MG63 (cell line): Measurements from ENCODE around the gene ZNF365. TPM values are rescaled to one million over a fixed set of nuclear protein-coding genes. Genes with fewer than 3 reads are reported as not detected.
A peak's percentile ranks its signal among the peaks of the same experiment; 100 is the strongest.
"Not testable (repeated sequence)": the region's sequence is repeated elsewhere in the genome, so short reads cannot be mapped to it uniquely, and the experiment has no call there.

Source experiments
- DNase-seq: peaks from one replicate; pipeline ENCODE4 v3.0.0-alpha.2; 2020
- H3K27me3 ChIP-seq: fragments of 250-450 bp; sonication (Bioruptor Pico); 2 replicates; pipeline ENCODE4 v1.5.1; 2020; ENCODE audit warnings: mild to moderate bottlenecking, moderate library complexity
- H3K36me3 ChIP-seq: fragments of 250-450 bp; sonication (Bioruptor Pico); 2 replicates; pipeline ENCODE4 v1.5.1; 2020; ENCODE audit warnings: mild to moderate bottlenecking, moderate library complexity
- H3K4me3 ChIP-seq: fragments of 250-450 bp; sonication (Bioruptor Pico); 2 replicates; pipeline ENCODE4 v1.5.1; 2020; ENCODE audit warnings: mild to moderate bottlenecking, moderate library complexity
- H3K9me3 ChIP-seq: fragments of 250-450 bp; sonication (Bioruptor Pico); 2 replicates; pipeline ENCODE4 v1.5.1; 2020; ENCODE audit warnings: mild to moderate bottlenecking, moderate library complexity
- total RNA-seq: library from RNA; depleted of rRNA; stranded (reverse); fragments of >200 nt; shearing (Covaris generic); gene quantifications from 2 replicates; pipeline ENCODE4 v1.2.3, GENCODE V29; 2014; ENCODE audit warnings: low replicate concordance

The ZNF365 gene
- total RNA-seq, 1 experiment from 2014 or later = 1.5 TPM

GRCh38 chr10:62393237-62393636, 19.1 kb downstream of the ZNF365 start:
- Histone ChIP-seq H3K27me3 (no peaks in the 10 kb centered on the region), H3K36me3 (no peaks in the 10 kb centered on the region)
- no peak for DNase-seq

GRCh38 chr10:62394556-62395018, 20.4 kb downstream of the ZNF365 start:
- H3K4me3 ChIP-seq = no peak overlapping the region
- H3K27me3 ChIP-seq = no peaks in the 10 kb centered on the region
- H3K36me3 ChIP-seq = no peaks in the 10 kb centered on the region
- no peaks in the 10 kb centered on the region for H3K9me3 ChIP-seq
- DNase-seq = no peak

More at GRCh38 chr10:62393237-62393636, 19.1 kb downstream of the ZNF365 start:
- H3K4me3 ChIP-seq = no peak overlapping the region
- no peaks in the 10 kb centered on the region for H3K9me3 ChIP-seq

- no peaks in the 10 kb centered on the region for H3K36me3 ChIP-seq
- H3K4me3 ChIP-seq = no peak overlapping the region
- no peaks in the 10 kb centered on the region for H3K9me3 ChIP-seq
- no peaks in the 10 kb centered on the region for H3K27me3 ChIP-seq
- no peak for DNase-seq
These were observed 21.7 kb downstream of the ZNF365 start for GRCh38 chr10:62395892-62396291.

GRCh38 chr10:62396864-62397263, 22.7 kb downstream of the ZNF365 start:
- Histone ChIP-seq H3K4me3 (no peak overlapping the region), H3K27me3 (no peaks in the 10 kb centered on the region), H3K9me3 (no peaks in the 10 kb centered on the region), H3K36me3 (no peaks in the 10 kb centered on the region)
- no peak for DNase-seq

GRCh38 chr10:62399211-62399610, 25.0 kb downstream of the ZNF365 start:
- no peak for DNase-seq
- Histone ChIP-seq H3K4me3 (no peak overlapping the region), H3K27me3 (no peaks in the 10 kb centered on the region), H3K36me3 (no peaks in the 10 kb centered on the region), H3K9me3 (no peaks in the 10 kb centered on the region)

- Histone ChIP-seq H3K9me3 (peaks cover 2% of the 10 kb centered on the region), H3K27me3 (no peaks in the 10 kb centered on the region), H3K36me3 (no peaks in the 10 kb centered on the region), H3K4me3 (no peak overlapping the region)
- no peak for DNase-seq
These were observed 28.3 kb downstream of the ZNF365 start for GRCh38 chr10:62402508-62402907.

DNA sequence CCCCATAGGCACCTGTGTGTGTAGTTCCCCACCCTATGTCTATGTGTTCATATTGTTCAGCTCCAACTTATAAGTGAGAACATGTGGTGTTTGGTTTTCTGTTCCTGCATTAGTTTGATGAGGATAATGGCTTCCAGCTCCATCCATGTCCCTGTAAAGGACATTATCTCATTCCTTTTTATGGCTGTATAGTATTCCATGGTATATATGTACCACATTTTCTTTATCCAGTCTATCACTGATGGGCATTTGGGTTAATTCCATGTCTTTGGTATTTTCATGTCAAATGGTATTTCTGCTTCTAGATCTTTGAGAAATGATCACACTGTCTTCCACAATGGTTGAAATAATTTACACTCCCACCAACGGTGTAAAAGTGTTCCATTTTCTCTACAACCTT, 36.4 kb downstream of the ZNF365 start:
- peaks cover 17% of the 10 kb centered on the region for H3K9me3 ChIP-seq
- H3K4me3 ChIP-seq, H3K36me3 ChIP-seq, H3K27me3 ChIP-seq, DNase-seq: not testable (repeated sequence)

GRCh38 chr10:62410934-62411333, 36.8 kb downstream of the ZNF365 start:
- not testable (repeated sequence) for DNase-seq, H3K4me3 ChIP-seq, H3K36me3 ChIP-seq, H3K27me3 ChIP-seq
- peaks cover 17% of the 10 kb centered on the region for H3K9me3 ChIP-seq

- Histone ChIP-seq H3K27me3 (no peaks in the 10 kb centered on the region), H3K9me3 (peaks cover 10% of the 10 kb centered on the region), H3K4me3 (no peak overlapping the region), H3K36me3 (no peaks in the 10 kb centered on the region)
- DNase-seq = no peak
These were observed 38.9 kb downstream of the ZNF365 start for GRCh38 chr10:62413048-62413447.

DNA sequence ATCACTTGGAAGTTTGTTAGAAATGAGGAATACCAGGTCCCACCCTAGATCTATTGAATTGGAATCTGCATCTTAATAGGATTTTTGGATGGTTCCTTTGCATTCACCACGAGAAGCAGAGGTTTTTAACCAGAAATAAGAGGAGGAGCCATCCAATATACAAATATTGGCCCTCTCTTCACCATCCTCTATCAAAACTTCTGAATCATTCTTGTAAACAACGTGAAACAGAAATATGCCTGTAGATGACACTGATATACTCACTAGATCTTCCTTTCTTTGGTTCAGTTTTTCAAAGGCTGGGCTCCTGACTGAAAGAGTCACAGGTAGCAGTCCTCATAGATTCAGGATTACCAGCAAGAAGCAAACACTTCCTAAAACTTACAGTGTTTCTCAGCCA, 39.5 kb downstream of the ZNF365 start:
- Histone ChIP-seq H3K4me3 (no peak overlapping the region), H3K36me3 (no peaks in the 10 kb centered on the region), H3K27me3 (no peaks in the 10 kb centered on the region), H3K9me3 (peaks cover 8% of the 10 kb centered on the region; the same call in 1 of the 2 replicates)
- no peak for DNase-seq

GRCh38 chr10:62414359-62414758, 40.2 kb downstream of the ZNF365 start:
- Histone ChIP-seq H3K9me3 (peaks cover 8% of the 10 kb centered on the region; the same call in 1 of the 2 replicates), H3K36me3 (no peaks in the 10 kb centered on the region), H3K27me3 (no peaks in the 10 kb centered on the region), H3K4me3 (no peak overlapping the region)
- DNase-seq = no peak

GRCh38 chr10:62422068-62422590, 48.0 kb downstream of the ZNF365 start:
- peak; percentile 32 for DNase-seq

DNA sequence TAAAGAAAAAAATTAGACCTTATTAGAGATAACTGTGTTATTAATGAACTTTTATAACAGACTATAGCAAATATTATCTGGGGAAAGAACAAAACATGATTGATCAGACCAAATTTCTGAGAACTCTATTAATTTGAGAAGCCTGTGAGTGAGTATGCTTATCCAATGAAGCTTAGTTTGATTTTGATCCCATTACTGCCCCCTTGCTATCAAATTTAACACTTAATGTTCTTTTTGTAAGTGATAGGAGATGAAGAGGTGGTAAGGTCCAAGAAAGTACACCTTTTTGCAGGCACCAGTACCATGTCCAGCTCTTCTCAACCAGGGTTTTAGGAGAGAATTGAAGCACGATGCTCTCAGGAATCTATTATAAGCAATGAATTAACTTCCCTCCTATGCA, 49.9 kb downstream of the ZNF365 start:
- H3K36me3 ChIP-seq = no peaks in the 10 kb centered on the region
- H3K9me3 ChIP-seq = no peaks in the 10 kb centered on the region
- H3K27me3 ChIP-seq = no peaks in the 10 kb centered on the region
- H3K4me3 ChIP-seq = no peak overlapping the region
- no peak for DNase-seq

More at GRCh38 chr10:62422068-62422590, 48.0 kb downstream of the ZNF365 start:
- Histone ChIP-seq H3K36me3 (no peaks in the 10 kb centered on the region), H3K9me3 (no peaks in the 10 kb centered on the region), H3K4me3 (no peak overlapping the region), H3K27me3 (no peaks in the 10 kb centered on the region)

DNA sequence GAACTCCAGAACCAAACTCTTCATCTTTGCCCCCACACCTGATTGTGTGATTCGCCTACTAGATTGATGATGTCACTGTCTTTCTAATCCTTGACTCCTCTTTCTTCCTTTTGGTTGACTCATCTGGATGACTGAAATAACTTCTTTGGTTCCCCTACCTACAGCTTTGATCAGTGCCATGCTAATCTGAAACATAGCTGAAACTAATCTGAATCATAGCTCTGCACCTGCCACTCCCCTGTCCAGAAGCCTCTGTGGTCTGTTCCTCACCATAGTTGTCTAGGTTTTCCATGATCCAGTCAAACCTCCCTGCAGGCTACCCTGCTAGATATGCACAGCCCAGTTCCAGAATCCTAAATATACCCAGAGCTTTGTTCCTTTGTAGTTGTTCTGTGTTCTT, 51.9 kb downstream of the ZNF365 start:
- Histone ChIP-seq H3K9me3 (no peaks in the 10 kb centered on the region), H3K36me3 (no peaks in the 10 kb centered on the region), H3K27me3 (no peaks in the 10 kb centered on the region), H3K4me3 (no peak overlapping the region)
- no peak for DNase-seq

- no peaks in the 10 kb centered on the region for H3K9me3 ChIP-seq
- H3K4me3 ChIP-seq = no peak overlapping the region
- H3K36me3 ChIP-seq = no peaks in the 10 kb centered on the region
- no peaks in the 10 kb centered on the region for H3K27me3 ChIP-seq
- no peak for DNase-seq
These were observed 52.4 kb downstream of the ZNF365 start for GRCh38 chr10:62426600-62426999.

GRCh38 chr10:62430881-62431280, 56.7 kb downstream of the ZNF365 start:
- no peaks in the 10 kb centered on the region for H3K36me3 ChIP-seq
- H3K9me3 ChIP-seq = no peaks in the 10 kb centered on the region
- H3K27me3 ChIP-seq = no peaks in the 10 kb centered on the region
- no peak for DNase-seq
- no peak overlapping the region for H3K4me3 ChIP-seq

GRCh38 chr10:62433181-62433692, 59.1 kb downstream of the ZNF365 start:
- Histone ChIP-seq H3K4me3 (no peak overlapping the region), H3K36me3 (no peaks in the 10 kb centered on the region), H3K9me3 (no peaks in the 10 kb centered on the region), H3K27me3 (no peaks in the 10 kb centered on the region)
- peak; percentile 88 for DNase-seq

DNA sequence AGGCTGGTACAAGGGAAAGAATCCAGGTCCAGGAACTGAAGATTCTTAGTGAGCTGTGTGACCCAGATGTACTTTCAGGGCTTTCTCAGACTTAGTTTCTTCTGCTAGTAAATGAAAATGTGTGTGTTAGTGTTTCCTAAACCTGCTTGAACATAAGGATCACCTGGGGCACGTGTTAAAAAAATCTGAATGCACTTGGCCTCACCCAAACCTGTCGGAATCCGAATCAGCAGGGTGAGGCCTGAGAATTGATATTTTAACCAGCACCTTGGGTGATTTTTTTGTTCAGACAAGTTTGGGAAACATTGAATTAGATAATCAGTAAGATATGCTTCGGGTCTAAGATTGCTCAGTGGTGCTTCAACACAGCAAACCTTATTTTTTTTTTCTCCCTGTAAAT, 59.7 kb downstream of the ZNF365 start:
- Histone ChIP-seq H3K27me3 (no peaks in the 10 kb centered on the region), H3K36me3 (no peaks in the 10 kb centered on the region), H3K9me3 (no peaks in the 10 kb centered on the region), H3K4me3 (no peak overlapping the region)
- no peak for DNase-seq
